Endodermal cell (in vitro differentiated cells): ENCODE measurements around the gene KCNG2. TPM values are rescaled to one million over a fixed set of nuclear protein-coding genes. Genes with fewer than 3 reads are reported as not detected.

Experiments
- DNase-seq: peaks from one replicate; pipeline ENCODE4 v3.0.0-alpha.2; 2017
- H3K27ac ChIP-seq: 2 replicates; pipeline ENCODE4 v1.5.1; 2013; ENCODE audit warnings: mild to moderate bottlenecking, low read depth, low read length, moderate library complexity
- H3K27me3 ChIP-seq: 2 replicates; pipeline ENCODE4 v1.6.1; 2013; ENCODE audit warnings: mild to moderate bottlenecking, low read length, moderate library complexity; ENCODE audit not compliant: insufficient read depth, control insufficient read depth, poor library complexity, severe bottlenecking
- H3K36me3 ChIP-seq: 2 replicates; pipeline ENCODE4 v1.7.0; 2013; ENCODE audit warnings: mild to moderate bottlenecking, low read length, moderate library complexity; ENCODE audit not compliant: control insufficient read depth, insufficient read depth
- H3K4me1 ChIP-seq: one replicate; pipeline ENCODE4 v1.7.0; 2013; ENCODE audit warnings: low read length; ENCODE audit not compliant: control insufficient read depth, insufficient read depth
- H3K4me3 ChIP-seq: 2 replicates; pipeline ENCODE4 v1.5.1; 2013; ENCODE audit warnings: mild to moderate bottlenecking, low read length, moderate library complexity
- H3K9ac ChIP-seq: 2 replicates; pipeline ENCODE4 v1.6.1; 2013; ENCODE audit warnings: mild to moderate bottlenecking, low read length, moderate library complexity; ENCODE audit not compliant: poor library complexity, severe bottlenecking; ENCODE audit errors: extremely low read depth
- H3K9me3 ChIP-seq: 2 replicates; pipeline ENCODE4 v1.6.1; 2013; ENCODE audit warnings: mild to moderate bottlenecking, low read length, moderate library complexity; ENCODE audit not compliant: control insufficient read depth
- H3K27ac Mint-ChIP-seq: 2 replicates; pipeline ENCODE4 v1.8.0; 2020; ENCODE audit warnings: mixed read lengths
- H3K27me3 Mint-ChIP-seq: 2 replicates; pipeline ENCODE4 v1.8.0; 2021; ENCODE audit warnings: mild to moderate bottlenecking, mixed read lengths; ENCODE audit not compliant: insufficient read depth
- H3K36me3 Mint-ChIP-seq: 2 replicates; pipeline ENCODE4 v1.8.0; 2020; ENCODE audit warnings: low read depth, mixed read lengths
- H3K4me1 Mint-ChIP-seq: 2 replicates; pipeline ENCODE4 v1.8.0; 2020; ENCODE audit warnings: mixed read lengths
- H3K4me3 Mint-ChIP-seq: 2 replicates; pipeline ENCODE4 v1.8.0; 2020; ENCODE audit warnings: mild to moderate bottlenecking, moderate library complexity, mixed read lengths
- H3K9me3 Mint-ChIP-seq: 2 replicates; pipeline ENCODE4 v1.8.0; 2020; ENCODE audit warnings: mild to moderate bottlenecking, mixed read lengths
- WGBS, 2 experiments: methylation state at CpG; one replicate each; pipeline versions ENCODE4 v1.1.5 to v1.1.7; 2013; ENCODE audit warnings: missing lambda C conversion rate in 2 of 2, mixed read lengths in 1 of 2; ENCODE audit not compliant: insufficient coverage in 1 of 2, insufficient read length in 1 of 2; 5-methylcytosine and 5-hydroxymethylcytosine counted together
- total RNA-seq, 2 donors: library from RNA; stranded (reverse); fragmentation: NEBNext Ultra II Directional in 1 of 2; extraction: Animal tissue kit (Norgen Biotek cat#: 25700) in 1 of 2; gene quantifications; 2 replicates in 1 of 2; 3 replicates in 1 of 2; pipeline ENCODE4 v1.2.1, GENCODE V29; 2021
- TF ChIP-seq, protein P1 (sequence below): fragments of 200-600 bp; sonication (generic); conservative IDR thresholded peaks from 2 replicates; pipeline ENCODE4 v1.5.0; 2021; ENCODE audit warnings: antibody characterized with exemption, mild to moderate bottlenecking

The KCNG2 gene
- total RNA-seq, 2 donors from 2014 or later, result not detected

DNA sequence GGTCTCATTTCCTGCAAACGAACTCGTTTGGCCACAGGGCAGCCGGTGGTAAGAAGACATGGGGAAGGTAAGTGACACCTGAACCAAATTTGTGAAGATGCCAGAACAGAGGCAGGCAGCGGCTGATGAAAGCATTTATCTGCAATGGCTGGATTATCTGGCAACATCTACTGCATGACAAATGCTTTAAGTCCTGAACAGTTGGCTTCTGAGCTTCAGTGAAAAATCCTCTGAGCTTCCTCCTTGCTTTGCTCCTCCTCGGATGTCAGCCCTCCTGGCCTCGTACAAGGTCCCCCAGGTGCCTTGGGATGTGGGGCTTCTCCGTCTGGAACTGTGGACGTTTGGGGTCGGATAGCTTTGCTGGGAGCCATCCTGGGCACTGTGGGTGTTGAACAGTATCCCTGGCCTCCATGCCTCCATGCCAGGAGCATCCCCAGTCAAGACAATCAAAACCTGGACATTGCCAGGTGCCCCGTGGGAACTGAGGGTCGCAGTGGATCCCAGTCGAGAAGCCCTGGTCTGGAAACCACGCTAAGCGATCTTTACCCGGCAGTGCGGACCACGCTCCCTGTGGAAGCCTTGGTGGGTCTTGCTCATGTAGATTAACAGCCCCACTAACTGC, 49.3 kb downstream of the KCNG2 start:
- no peak overlapping the region for H3K4me3 ChIP-seq
- H3K4me3 Mint-ChIP-seq, result no peak overlapping the region

DNA sequence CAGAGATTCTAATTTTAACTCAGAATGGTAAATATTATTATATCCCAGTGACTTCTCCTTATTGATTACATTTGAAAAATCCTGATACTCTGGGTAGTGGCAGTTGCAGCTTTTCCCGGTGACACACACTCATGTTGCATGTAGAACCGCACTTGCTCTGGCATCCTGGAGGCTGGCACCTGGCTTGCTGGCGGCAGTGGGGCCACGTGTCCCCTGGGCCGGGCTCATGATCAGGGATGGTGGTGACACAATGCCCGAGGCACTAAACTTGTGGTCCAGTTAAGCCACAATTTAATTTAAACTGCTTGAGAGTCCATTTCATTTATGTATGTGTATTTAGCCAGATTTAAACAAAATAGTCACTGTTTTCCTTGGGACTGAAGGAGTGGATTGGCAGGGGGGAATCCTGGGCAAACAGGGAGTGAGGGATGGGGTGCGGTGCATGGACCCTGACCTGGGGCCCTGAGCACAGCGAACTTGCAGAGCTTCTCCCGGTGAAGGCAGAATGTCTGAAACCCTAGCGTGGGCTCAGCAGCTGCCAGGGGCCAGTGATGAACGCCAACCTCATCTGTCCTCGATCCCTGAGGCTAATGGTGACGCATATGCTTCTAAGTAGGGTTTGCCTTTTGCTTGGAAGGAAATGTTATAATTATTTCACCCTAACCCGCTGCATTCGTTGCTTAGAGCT, 50.0 kb downstream of the KCNG2 start:
- Histone ChIP-seq H3K27me3 (no peaks in the 10 kb centered on the region), H3K27ac (no peak overlapping the region), H3K9ac (no peak overlapping the region), H3K4me1 (no peaks in the 10 kb centered on the region), H3K9me3 (no peaks in the 10 kb centered on the region), H3K4me3 (no peak overlapping the region), H3K36me3 (no peaks in the 10 kb centered on the region)
- no peak overlapping the region for H3K27ac Mint-ChIP-seq
- no peak overlapping the region for H3K4me3 Mint-ChIP-seq
- 90 to 95% methylated on average over 7 to 14 of the region's 15 CpGs for WGBS, 2 experiments
- H3K36me3 Mint-ChIP-seq, result no peaks in the 10 kb centered on the region
- TF ChIP-seq, protein P1, sequence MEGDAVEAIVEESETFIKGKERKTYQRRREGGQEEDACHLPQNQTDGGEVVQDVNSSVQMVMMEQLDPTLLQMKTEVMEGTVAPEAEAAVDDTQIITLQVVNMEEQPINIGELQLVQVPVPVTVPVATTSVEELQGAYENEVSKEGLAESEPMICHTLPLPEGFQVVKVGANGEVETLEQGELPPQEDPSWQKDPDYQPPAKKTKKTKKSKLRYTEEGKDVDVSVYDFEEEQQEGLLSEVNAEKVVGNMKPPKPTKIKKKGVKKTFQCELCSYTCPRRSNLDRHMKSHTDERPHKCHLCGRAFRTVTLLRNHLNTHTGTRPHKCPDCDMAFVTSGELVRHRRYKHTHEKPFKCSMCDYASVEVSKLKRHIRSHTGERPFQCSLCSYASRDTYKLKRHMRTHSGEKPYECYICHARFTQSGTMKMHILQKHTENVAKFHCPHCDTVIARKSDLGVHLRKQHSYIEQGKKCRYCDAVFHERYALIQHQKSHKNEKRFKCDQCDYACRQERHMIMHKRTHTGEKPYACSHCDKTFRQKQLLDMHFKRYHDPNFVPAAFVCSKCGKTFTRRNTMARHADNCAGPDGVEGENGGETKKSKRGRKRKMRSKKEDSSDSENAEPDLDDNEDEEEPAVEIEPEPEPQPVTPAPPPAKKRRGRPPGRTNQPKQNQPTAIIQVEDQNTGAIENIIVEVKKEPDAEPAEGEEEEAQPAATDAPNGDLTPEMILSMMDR, result no peak
- no peaks in the 10 kb centered on the region for H3K4me1 Mint-ChIP-seq
- H3K9me3 Mint-ChIP-seq, result no peaks in the 10 kb centered on the region
- no peaks in the 10 kb centered on the region for H3K27me3 Mint-ChIP-seq
- no peak for DNase-seq

More for the DNA sequence above, 49.3 kb downstream of the KCNG2 start:
- TF ChIP-seq, protein P1, result no peak
- Histone ChIP-seq H3K4me1 (no peaks in the 10 kb centered on the region), H3K27me3 (no peaks in the 10 kb centered on the region), H3K36me3 (no peaks in the 10 kb centered on the region), H3K27ac (no peak overlapping the region), H3K9ac (no peak overlapping the region), H3K9me3 (no peaks in the 10 kb centered on the region)
- H3K9me3 Mint-ChIP-seq, result no peaks in the 10 kb centered on the region
- WGBS, 2 experiments, result 93 to 96% methylated on average over 17 of the region's 17 CpGs
- DNase-seq, result no peak
- H3K4me1 Mint-ChIP-seq, result no peaks in the 10 kb centered on the region
- H3K27ac Mint-ChIP-seq, result no peak overlapping the region
- H3K36me3 Mint-ChIP-seq, result no peaks in the 10 kb centered on the region
- no peaks in the 10 kb centered on the region for H3K27me3 Mint-ChIP-seq

DNA sequence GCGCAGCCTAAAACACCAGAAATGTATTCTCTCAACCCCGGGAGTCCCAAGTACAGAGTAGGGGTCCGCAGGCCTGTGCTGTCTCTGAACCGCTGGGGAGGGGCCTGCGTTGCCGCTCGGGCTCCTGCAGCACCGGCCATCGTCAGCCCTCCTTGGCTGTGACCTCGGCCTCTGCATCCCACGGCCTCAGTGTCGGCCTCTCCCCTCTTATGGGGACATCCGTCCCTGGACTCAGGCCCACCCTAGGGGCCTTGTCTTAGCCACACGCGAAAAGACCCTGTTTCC, 50.5 kb downstream of the KCNG2 start:
- Histone ChIP-seq H3K27me3 (no peaks in the 10 kb centered on the region), H3K4me1 (no peaks in the 10 kb centered on the region), H3K9ac (no peak overlapping the region), H3K4me3 (no peak overlapping the region), H3K9me3 (no peaks in the 10 kb centered on the region), H3K36me3 (no peaks in the 10 kb centered on the region), H3K27ac (no peak overlapping the region)
- DNase-seq, result no peak
- H3K9me3 Mint-ChIP-seq, result no peaks in the 10 kb centered on the region
- no peaks in the 10 kb centered on the region for H3K27me3 Mint-ChIP-seq
- 93 to 100% methylated on average over 9 to 15 of the region's 15 CpGs for WGBS, 2 experiments
- no peak overlapping the region for H3K27ac Mint-ChIP-seq
- TF ChIP-seq, protein P1, result no peak
- no peak overlapping the region for H3K4me3 Mint-ChIP-seq
- no peaks in the 10 kb centered on the region for H3K36me3 Mint-ChIP-seq
- no peaks in the 10 kb centered on the region for H3K4me1 Mint-ChIP-seq
